Adrenal gland (tissue), 12 donors: ENCODE measurements around the gene PI3. TPM values are rescaled to one million over a fixed set of nuclear protein-coding genes. Genes with fewer than 3 reads are reported as not detected.

ENCODE experiments used
- DNase-seq, 7 donors: peaks; one replicate each; pipeline ENCODE4 v3.0.0-alpha.2; 2019 to 2020
- H3K27ac ChIP-seq, 5 donors: fragments of 200-600 bp; sonication (generic) in 4 of 5; 1 replicate in 3 of 5; 2 replicates in 2 of 5; pipeline versions ENCODE4 v1.5.1 to v1.8.0; 2016 to 2020; ENCODE audit warnings: mild to moderate bottlenecking in 1 of 5
- H3K27me3 ChIP-seq: fragments of 200-600 bp; 2 replicates; pipeline ENCODE4 v1.8.0; 2021
- H3K36me3 ChIP-seq, 2 donors: fragments of 200-600 bp; replicated peaks in 1 of 2; 1 replicate in 1 of 2; 2 replicates in 1 of 2; pipeline versions ENCODE4 v1.5.1 to v1.8.0; 2018 to 2022
- H3K4me1 ChIP-seq, 2 donors: fragments of 200-600 bp; replicated peaks in 1 of 2; 1 replicate in 1 of 2; 2 replicates in 1 of 2; pipeline versions ENCODE4 v1.5.1 to v1.8.0; 2018 to 2021
- H3K4me3 ChIP-seq, 4 donors: fragments of 200-600 bp; sonication (generic) in 3 of 4; one replicate each; pipeline ENCODE4 v1.5.1; 2016 to 2018
- H3K9me3 ChIP-seq, 3 donors: fragments of 200-600 bp; sonication (generic) in 1 of 3; replicated peaks in 1 of 3; 1 replicate in 2 of 3; 2 replicates in 1 of 3; pipeline versions ENCODE4 v1.5.1 to v1.8.0; 2016 to 2021
- CTCF ChIP-seq, 6 experiments: fragments of 450-650 bp in 4 of 6; fragments of 200-600 bp in 2 of 6; sonication (generic) in 1 of 6; IDR thresholded peaks; 1 replicate in 5 of 6; 2 replicates in 1 of 6; pipeline versions ENCODE4 v1.5.1 to v1.8.0; 2016 to 2021; ENCODE audit warnings: antibody characterized with exemption in 6 of 6, mild to moderate bottlenecking in 2 of 6, moderate library complexity in 1 of 6
- POLR2A ChIP-seq, 2 donors: fragments of 450-650 bp; IDR thresholded peaks; one replicate each; pipeline ENCODE4 v1.6.1; 2017; ENCODE audit warnings: antibody characterized with exemption in 2 of 2, mild to moderate bottlenecking in 2 of 2, moderate library complexity in 1 of 2
- WGBS, 4 donors: extraction: QIAGEN DNeasy Blood & Tissue Kit in 2 of 4; methylation state at CpG; one replicate each; pipeline versions ENCODE4 v1.1.5 to v1.1.7; 2013 to 2017; 5-methylcytosine and 5-hydroxymethylcytosine counted together
- intact Hi-C, 2 donors: fragments of 100-400 bp; cut with DNase I; formaldehyde crosslinking; loops; one replicate each; pipeline versions ENCODE4 v1.14.1 to v1.15.0; 2022 to 2023
- polyA plus RNA-seq, 3 donors: library from polyadenylated mRNA; stranded (reverse); fragments of 200-250 nt in 2 of 3; fragments of 350-450 nt in 1 of 3; fragmentation: Illumina TruSeq in 1 of 3; extraction: RNeasy Lipid Tissue Mini Kit (QIAGEN cat#74804) in 1 of 3; gene quantifications; one replicate each; pipeline ENCODE4 v1.2.3, GENCODE V29; 2013 to 2014
- total RNA-seq, 9 donors: library from RNA; depleted of rRNA in 4 of 9; stranded (reverse); fragments of >200 nt in 4 of 9; fragments of 120-200 nt in 1 of 9; fragmentation: NEBNext Ultra II Directional in 1 of 9; extraction: Animal tissue kit (Norgen Biotek cat#: 25700) in 1 of 9; gene quantifications; one replicate each; pipeline versions ENCODE4 v1.1.0 to v1.2.4, GENCODE V29; 2013 to 2023
- donor health status: healthy with polysubstance abuse.
- donor health status: Bipolar disorder and iron deficiency.
- donor health status: DM: yes; HTN: yes; CAD: no.
- donor health status: DM: no; HTN: no; CAD: no.
- donor health status: DM: no; HTN: no; CAD: no.
- donor health status: DM: yes; HTN: yes; CAD: no.

PI3 gene
- total and polyA plus RNA-seq, 12 donors: 1.0 TPM; not detected in 11

GRCh38 chr20:45218124-45218523, 43.4 kb downstream of the PI3 start:
- Histone ChIP-seq H3K27ac (no peak overlapping the region), H3K4me1 (no peaks in the 10 kb centered on the region), H3K27me3 (no peaks in the 10 kb centered on the region), H3K4me3 (no peak overlapping the region), H3K9me3 (no peaks in the 10 kb centered on the region), H3K36me3 (no peaks in the 10 kb centered on the region)
- DNase-seq: no peak
- WGBS, 4 donors: 54 to 76% (median 71%) methylated on average over 4 of the region's 4 CpGs
- TF ChIP-seq CTCF (IDR thresholded peaks at IDR 0.05) (no peak), POLR2A (IDR thresholded peaks at IDR 0.05) (no peak)
- intact Hi-C loops: no loop called here

- Histone ChIP-seq H3K27me3 (no peaks in the 10 kb centered on the region), H3K9me3 (no peaks in the 10 kb centered on the region), H3K36me3 (no peaks in the 10 kb centered on the region), H3K4me3 (no peak overlapping the region), H3K27ac (no peak overlapping the region), H3K4me1 (no peaks in the 10 kb centered on the region)
- 73 to 100% (median 85%) methylated on average over 2 of the region's 2 CpGs for whole genome bisulfite sequencing, 4 donors
- intact Hi-C loops: no loop called here
- no peak for DNase-seq
- no peak for TF ChIP-seq POLR2A (IDR thresholded peaks at IDR 0.05)
- TF ChIP-seq CTCF (IDR thresholded peaks at IDR 0.05): no peak
Measured at GRCh38 chr20:45218636-45219035, 43.9 kb downstream of the PI3 start.

GRCh38 chr20:45221076-45221475, 46.4 kb downstream of the PI3 start, which contains the start of gene SEMG2:
TSS of gene SEMG2 (plus strand) at chr20:45221373. CDS start at chr20:45221390, 17 bp downstream.
- Histone ChIP-seq H3K4me1 (no peaks in the 10 kb centered on the region), H3K9me3 (no peaks in the 10 kb centered on the region), H3K27me3 (peaks cover 2% of the 10 kb centered on the region), H3K4me3 (no peak within 1 kb of the TSS), H3K27ac (no peak within 1 kb of the TSS), H3K36me3 (no peaks in the 10 kb centered on the region)
- 84 to 93% (median 90%) methylated on average over 4 of the region's 4 CpGs for WGBS, 4 donors
- intact Hi-C loops: no loop called here
- no peak for TF ChIP-seq POLR2A (IDR thresholded peaks at IDR 0.05)
- no peak for TF ChIP-seq CTCF (IDR thresholded peaks at IDR 0.05)
- no peak for DNase-seq

DNA sequence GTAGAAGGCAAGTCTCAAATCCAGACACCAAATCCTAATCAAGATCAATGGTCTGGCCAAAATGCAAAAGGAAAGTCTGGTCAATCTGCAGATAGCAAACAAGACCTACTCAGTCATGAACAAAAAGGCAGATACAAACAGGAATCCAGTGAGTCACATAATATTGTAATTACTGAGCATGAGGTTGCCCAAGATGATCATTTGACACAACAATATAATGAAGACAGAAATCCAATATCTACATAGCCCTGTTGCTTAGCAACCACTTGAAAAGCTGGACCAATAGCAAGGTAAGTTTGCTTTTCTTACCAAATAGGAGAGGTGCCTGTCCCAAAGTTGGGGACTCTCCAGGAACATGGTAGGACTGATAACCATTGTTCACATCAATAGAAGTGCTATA, 48.4 kb downstream of the PI3 start:
- H3K36me3 ChIP-seq: no peaks in the 10 kb centered on the region
- H3K4me1 ChIP-seq: no peaks in the 10 kb centered on the region
- H3K4me3 ChIP-seq: no peak overlapping the region
- no peaks in the 10 kb centered on the region for H3K9me3 ChIP-seq
- peaks cover 2% of the 10 kb centered on the region for H3K27me3 ChIP-seq
- intact Hi-C loops: no loop called here
- H3K27ac ChIP-seq: no peak overlapping the region
- no peak for TF ChIP-seq POLR2A (IDR thresholded peaks at IDR 0.05)
- TF ChIP-seq CTCF (IDR thresholded peaks at IDR 0.05): no peak
- DNase-seq: no peak

Other genes with a start within 250 kb of the PI3 start
- gene TOMM34, start 214.5 kb upstream of the PI3 start, total RNA-seq: 100 to 1,000 TPM in 1 of 9 donors, 10 to 100 TPM in 8; 20.7 to 178 (median 52.1) TPM
- 100 to 1,000 TPM in 1 of 3 donors, 10 to 100 TPM in 2; 17.8 to 120 (median 30.7) TPM for gene TOMM34, start 214.5 kb upstream of the PI3 start, polyA plus RNA-seq
- 10 to 100 TPM; 15.0 to 39.3 (median 33.9) TPM for gene STK4, start 208.4 kb upstream of the PI3 start, total RNA-seq
- gene STK4, start 208.4 kb upstream of the PI3 start, polyA plus RNA-seq: 10 to 100 TPM in 2 of 3 donors, 1 to 10 TPM in 1; 7.1 to 24.6 (median 11.1) TPM
- 1 to 10 TPM in 4 of 9 donors, under 1 TPM in 5; 0.21 to 3.7 (median 0.87) TPM for gene KCNS1, start 73.8 kb upstream of the PI3 start, total RNA-seq
- under 1 TPM; 0.24 to 0.30 (median 0.29) TPM for gene KCNS1, start 73.8 kb upstream of the PI3 start, polyA plus RNA-seq
- gene WFDC5, start 59.7 kb upstream of the PI3 start, total RNA-seq: not detected
- not detected for gene WFDC5, start 59.7 kb upstream of the PI3 start, polyA plus RNA-seq
- gene WFDC12, start 50.4 kb upstream of the PI3 start, total RNA-seq: not detected
- gene WFDC12, start 50.4 kb upstream of the PI3 start, polyA plus RNA-seq: not detected
- not detected for gene SEMG1, start 32.1 kb downstream of the PI3 start, total RNA-seq
- under 1 TPM in 1 of 3 donors, not detected in 2; 0.15 TPM for gene SEMG1, start 32.1 kb downstream of the PI3 start, polyA plus RNA-seq
- gene SEMG2, start 46.5 kb downstream of the PI3 start, total RNA-seq: not detected
- not detected for gene SEMG2, start 46.5 kb downstream of the PI3 start, polyA plus RNA-seq
- gene SLPI, start 79.7 kb downstream of the PI3 start, total RNA-seq: 10 to 100 TPM in 1 of 9 donors, 1 to 10 TPM in 5, not detected in 3; 1.8 to 33.7 (median 5.6) TPM
- 10 to 100 TPM in 1 of 3 donors, 1 to 10 TPM in 2; 2.3 to 25.7 (median 9.2) TPM for gene SLPI, start 79.7 kb downstream of the PI3 start, polyA plus RNA-seq
- gene RBPJL, start 131.9 kb downstream of the PI3 start, total RNA-seq: under 1 TPM in 1 of 9 donors, not detected in 8; 0.06 TPM
- gene RBPJL, start 131.9 kb downstream of the PI3 start, polyA plus RNA-seq: under 1 TPM in 1 of 3 donors, not detected in 2; 0.03 TPM
- under 1 TPM in 2 of 9 donors, not detected in 7; 0.06 to 0.15 TPM for gene MATN4, start 133.4 kb downstream of the PI3 start, total RNA-seq
- gene MATN4, start 133.4 kb downstream of the PI3 start, polyA plus RNA-seq: under 1 TPM in 2 of 3 donors, not detected in 1; 0.16 to 0.37 TPM
- 100 to 1,000 TPM in 2 of 9 donors, 10 to 100 TPM in 7; 51.4 to 128 (median 76.9) TPM for gene SDC4, start 173.5 kb downstream of the PI3 start, total RNA-seq
- gene SDC4, start 173.5 kb downstream of the PI3 start, polyA plus RNA-seq: 10 to 100 TPM; 48.7 to 64.9 (median 55.3) TPM
- gene SYS1, start 188.3 kb downstream of the PI3 start, total RNA-seq: 10 to 100 TPM; 19.7 to 83.2 (median 35.7) TPM
- 10 to 100 TPM; 16.0 to 25.7 (median 17.7) TPM for gene SYS1, start 188.3 kb downstream of the PI3 start, polyA plus RNA-seq
- under 1 TPM in 3 of 9 donors, not detected in 6; 0.24 to 0.78 (median 0.65) TPM for gene TP53TG5, start 203.4 kb downstream of the PI3 start, total RNA-seq
- gene TP53TG5, start 203.4 kb downstream of the PI3 start, polyA plus RNA-seq: under 1 TPM in 1 of 3 donors, not detected in 2; 0.33 TPM
- gene DBNDD2, start 233.4 kb downstream of the PI3 start, total RNA-seq: 10 to 100 TPM in 8 of 9 donors, 1 to 10 TPM in 1; 2.1 to 71.1 (median 29.5) TPM
- gene DBNDD2, start 233.4 kb downstream of the PI3 start, polyA plus RNA-seq: 10 to 100 TPM; 21.6 to 52.1 (median 34.8) TPM
- 100 to 1,000 TPM in 6 of 9 donors, 10 to 100 TPM in 3; 76.0 to 202 (median 117) TPM for gene PIGT, start 241.2 kb downstream of the PI3 start, total RNA-seq
- 100 to 1,000 TPM in 1 of 3 donors, 10 to 100 TPM in 2; 45.2 to 121 (median 99.7) TPM for gene PIGT, start 241.2 kb downstream of the PI3 start, polyA plus RNA-seq